NCI-H1417 (cell line): Measurements from ENCODE around the gene CALB2.
A peak's percentile ranks its signal among the peaks of the same experiment; 100 is the strongest.
"Not testable (repeated sequence)": the region's sequence is repeated elsewhere in the genome, so short reads cannot be mapped to it uniquely, and the experiment has no call there.

ENCODE experiments used
- DNase-seq, 3 experiments: peaks; one replicate each; lab custom pipeline; 2025; lab: John Stamatoyannopoulos, UW

Gene CALB2, protein sequence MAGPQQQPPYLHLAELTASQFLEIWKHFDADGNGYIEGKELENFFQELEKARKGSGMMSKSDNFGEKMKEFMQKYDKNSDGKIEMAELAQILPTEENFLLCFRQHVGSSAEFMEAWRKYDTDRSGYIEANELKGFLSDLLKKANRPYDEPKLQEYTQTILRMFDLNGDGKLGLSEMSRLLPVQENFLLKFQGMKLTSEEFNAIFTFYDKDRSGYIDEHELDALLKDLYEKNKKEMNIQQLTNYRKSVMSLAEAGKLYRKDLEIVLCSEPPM

DNA sequence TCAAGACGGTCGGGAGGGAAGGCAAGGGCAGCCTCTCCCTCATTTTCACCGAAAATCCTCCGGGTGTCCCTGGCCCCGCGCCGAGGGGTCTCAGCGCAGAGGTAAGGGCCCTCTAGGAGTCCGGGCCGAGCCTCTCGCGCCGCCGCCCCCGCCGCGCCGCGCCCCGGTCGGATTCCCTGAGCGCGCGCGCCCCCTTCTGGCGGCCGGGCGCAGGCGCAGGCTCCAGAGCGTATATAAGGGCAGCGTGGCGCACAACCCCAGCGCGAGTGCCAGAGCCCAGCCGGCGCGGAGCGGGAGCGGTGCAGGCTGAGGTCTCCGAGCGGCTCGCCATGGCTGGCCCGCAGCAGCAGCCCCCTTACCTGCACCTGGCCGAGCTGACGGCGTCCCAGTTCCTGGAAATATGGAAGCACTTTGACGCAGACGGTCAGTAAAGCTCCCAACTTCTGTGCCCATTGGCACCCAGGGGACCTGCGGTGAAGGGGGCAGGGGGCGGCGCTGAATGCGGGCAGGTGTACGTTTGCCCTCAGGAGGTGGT is at the start of gene CALB2:
Gene CALB2 (plus strand): TSS at position 260 of the 535 bp plus-strand sequence. CDS start 70 bp downstream, at position 330.
- peak; percentile 59 to 78 (median 67) for DNase-seq

DNA sequence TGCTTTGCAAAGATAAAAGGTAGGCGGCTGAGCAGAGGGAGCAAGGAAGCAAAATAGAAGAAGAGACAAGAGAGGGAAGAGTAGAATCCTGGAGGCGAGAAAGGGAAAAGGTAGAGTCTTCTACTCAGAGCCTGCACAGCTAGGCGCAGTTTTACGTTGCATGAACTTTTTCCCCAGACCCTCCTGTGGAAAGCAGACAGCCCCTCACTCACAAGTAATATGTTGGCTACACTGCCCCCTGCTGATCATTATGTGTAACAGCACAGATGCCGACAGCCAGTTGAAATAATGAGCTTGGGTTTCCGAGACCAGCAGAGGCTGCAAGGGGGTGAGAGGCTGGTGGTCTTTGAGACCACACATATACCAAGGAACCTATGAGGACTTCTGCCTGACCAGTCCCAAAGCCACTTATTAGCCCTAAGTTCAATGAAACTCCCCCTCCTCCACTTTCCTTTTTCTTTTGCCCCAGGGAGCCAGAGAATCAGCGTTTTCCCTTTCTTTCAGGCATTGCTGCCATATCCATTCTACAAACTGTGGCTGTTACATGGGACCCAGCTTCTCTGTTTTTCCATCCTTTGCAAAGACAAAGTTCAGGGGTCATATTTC is 46.9 kb upstream of the CALB2 start:
- DNase-seq: peak; percentile 6 to 65 (median 34)

DNA sequence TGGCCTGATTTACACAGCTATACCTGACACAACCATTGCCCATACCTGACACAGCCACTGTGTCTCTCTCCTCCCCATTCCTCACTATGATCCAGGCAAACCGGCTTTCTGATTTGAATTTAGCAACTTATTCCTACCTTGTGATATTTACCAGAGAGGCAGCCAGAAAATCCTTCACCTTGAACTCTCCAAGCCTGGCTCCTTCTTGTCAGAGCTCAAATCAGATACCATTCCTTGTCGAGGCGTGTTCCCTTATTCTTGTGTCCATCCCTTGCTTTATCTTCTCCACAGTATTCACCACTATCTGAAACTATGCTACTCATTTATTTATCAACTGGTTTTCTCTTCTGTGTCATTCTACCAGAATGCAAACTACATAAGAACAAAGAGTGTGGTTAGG is 44.9 kb upstream of the CALB2 start:
- DNase-seq: not testable (repeated sequence)

DNA sequence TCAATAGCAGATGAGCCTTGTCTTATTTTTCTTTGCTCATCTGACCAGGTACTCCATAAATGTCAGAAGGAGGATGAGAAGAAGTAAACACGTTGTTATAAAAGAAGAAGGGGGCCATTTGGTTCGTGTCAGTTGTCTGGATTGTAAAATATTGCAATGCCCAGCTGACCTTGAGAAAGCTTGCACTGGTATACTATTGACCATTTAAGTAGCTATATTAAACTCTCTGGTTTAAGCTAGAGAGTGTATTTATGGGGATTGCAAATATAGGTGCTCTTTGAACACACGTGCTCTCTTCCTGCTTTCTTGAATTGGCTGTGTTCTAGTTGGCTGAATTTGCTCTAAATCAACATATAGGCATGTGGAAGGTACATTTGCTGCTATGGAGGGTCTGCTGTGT is 43.3 kb upstream of the CALB2 start:
- DNase-seq: no peak

DNA sequence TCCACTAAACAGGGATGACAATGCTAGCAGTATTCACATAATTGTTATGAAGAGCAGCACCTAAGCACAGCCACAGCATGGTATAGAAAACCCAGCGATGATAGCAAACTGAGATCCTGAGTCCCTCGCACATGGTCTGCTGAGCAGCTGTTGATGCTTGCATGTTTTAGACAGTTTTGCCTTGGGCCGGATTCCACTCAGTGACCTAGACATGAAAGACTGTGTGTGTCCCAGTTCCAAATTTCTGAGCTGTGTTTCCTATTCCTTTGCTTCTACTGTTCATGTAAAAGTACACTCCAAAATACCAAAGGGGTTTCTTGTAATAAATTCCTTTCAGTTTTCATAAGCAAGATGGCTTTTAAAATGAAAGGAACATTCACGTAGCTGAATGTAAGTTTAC is 38.5 kb upstream of the CALB2 start:
- no peak for DNase-seq

DNA sequence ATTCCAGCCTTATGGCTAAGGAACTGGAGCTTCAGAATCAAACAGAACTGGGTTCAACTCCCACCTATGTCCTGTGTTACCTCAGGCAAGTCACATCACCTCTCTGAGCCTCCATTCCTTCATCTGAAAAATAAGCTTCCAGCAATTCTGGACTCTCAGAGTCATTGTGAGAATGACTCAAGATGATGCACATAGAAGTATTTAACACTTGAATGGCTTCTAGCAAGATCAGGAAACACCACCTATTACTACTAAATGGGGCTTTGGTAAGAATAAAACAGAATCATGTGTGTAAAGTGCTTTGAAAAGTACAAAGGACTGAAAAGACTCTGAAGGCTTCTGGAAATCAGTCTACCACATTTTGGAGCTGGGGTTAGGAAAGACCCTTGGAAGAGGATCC is 30.8 kb upstream of the CALB2 start:
- no peak for DNase-seq

GRCh38 chr16:71328151-71328550 is 30.4 kb upstream of the CALB2 start:
- no peak for DNase-seq

DNA sequence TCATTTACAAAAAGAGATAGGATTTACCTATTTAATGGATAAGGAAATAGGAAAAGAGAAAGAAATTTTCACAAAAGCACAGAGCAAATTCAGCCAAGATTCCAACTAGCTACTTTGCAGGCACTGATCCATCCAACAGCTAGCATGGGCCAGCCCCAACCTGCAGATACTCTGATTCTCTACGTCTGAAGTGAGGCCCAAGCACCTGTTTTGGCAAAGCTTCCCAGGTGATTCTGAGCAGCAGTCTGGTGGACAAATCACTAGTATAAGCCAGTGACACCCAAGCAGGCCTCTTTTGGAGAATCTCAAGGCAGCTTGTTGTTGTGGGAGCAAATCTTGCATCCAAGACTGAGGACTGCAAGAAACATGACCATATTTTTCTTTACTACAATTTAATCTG is 20.9 kb upstream of the CALB2 start:
- DNase-seq: no peak

- no peak for DNase-seq
These were observed 20.3 kb upstream of the CALB2 start for GRCh38 chr16:71338193-71338592.

DNA sequence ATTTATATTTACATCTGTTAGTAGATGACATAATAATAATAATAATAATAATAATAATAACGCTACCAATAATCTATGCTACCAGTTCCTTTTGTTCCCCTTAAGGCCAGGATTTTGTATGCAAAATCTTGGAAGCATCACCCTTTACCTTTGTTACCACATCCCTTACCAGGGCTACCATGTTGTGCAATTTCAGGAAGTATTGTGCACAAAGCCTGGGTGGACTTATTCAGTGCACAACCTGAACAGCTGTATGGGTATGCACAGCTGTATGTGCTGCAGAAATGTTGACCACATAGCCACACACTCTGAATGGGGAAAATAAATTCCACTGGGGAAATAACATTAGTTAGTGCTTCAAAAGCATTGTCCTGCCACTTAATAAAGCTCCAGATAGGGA is 19.9 kb upstream of the CALB2 start:
- DNase-seq: no peak

DNA sequence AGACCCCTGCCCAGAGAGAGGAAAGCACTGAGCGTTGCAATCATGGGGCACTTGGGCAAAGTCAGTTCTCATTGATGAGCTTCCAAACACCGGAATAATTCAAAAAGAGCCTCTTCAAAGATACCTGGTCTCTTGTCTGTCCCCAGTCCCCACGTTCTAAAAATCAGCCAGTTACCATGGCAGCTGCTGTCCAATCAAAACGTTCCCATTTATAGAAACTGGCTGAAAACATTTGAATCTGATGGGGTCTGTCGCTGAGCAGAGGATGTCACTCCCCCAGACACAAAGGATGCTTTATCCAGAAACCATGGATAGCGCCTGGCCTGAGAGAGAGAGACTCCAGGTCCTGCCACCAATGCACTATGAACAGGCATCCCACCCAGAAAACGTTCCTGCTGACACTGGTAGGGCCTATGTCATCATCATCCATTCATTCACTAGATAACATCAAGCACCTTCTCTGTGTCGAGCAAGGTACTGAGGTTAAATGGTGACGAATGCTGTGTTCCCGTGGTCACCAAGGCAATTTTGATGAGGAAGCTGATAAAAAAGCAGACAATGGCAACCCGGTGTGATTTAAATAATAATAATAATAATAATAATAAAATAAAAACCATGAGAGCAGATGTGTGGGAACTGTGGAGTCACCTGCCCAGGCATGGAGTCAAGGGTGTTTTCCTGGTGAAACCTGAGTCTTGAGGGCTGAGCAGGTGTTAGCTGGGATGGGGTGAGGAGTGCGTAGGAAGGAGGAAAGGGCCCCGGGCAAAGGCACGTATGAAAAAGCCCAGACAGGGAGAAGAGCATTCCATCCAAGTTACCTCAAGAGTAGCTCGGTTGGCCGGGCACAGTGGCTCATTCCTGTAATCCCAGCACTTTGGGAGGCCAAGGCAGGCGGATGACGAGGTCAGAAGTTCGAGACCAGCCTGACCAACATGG is 19.0 kb upstream of the CALB2 start:
- peak in 1 of 3 experiments; percentile 38 for DNase-seq

GRCh38 chr16:71340406-71340805 is 18.1 kb upstream of the CALB2 start:
- no peak for DNase-seq

DNA sequence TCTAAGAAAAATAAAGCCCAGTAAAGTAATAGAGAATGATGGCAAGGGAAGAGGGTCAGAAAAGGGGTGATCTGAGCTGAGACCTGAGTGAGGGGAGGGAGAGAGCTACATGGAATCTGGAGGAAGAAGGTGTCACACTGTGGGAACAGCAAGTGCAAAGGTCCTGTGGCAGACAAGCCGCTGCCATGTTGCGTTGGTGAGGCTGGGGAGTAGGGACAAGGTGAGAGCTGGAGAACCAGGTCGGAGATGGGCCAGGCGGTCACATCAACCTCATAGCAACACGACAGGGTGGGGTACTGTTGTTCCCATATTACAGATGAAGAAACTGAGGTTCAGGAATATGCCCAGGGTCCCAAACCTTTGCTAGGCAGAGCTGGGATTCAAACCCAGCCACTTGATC is 16.6 kb upstream of the CALB2 start:
- no peak for DNase-seq

DNA sequence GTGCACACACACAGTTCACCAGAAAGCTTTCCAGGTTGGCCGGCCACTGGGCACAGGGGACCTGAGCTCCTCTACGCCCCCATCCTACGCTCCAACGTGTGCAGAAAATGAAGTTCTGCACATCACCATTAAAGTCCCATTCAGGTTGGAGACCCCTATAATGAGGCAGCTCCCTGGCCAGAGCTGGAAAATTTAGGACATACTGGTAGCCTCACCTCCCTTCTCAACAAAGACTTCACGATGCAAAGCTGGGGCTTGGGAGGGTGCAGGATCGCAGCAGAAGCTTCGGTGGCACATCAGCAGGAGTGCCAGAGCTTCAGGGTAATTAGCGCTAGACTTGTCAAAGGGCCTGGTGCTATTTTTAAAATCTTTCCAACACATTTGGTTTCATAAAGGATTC is 15.4 kb upstream of the CALB2 start:
- DNase-seq: no peak

DNA sequence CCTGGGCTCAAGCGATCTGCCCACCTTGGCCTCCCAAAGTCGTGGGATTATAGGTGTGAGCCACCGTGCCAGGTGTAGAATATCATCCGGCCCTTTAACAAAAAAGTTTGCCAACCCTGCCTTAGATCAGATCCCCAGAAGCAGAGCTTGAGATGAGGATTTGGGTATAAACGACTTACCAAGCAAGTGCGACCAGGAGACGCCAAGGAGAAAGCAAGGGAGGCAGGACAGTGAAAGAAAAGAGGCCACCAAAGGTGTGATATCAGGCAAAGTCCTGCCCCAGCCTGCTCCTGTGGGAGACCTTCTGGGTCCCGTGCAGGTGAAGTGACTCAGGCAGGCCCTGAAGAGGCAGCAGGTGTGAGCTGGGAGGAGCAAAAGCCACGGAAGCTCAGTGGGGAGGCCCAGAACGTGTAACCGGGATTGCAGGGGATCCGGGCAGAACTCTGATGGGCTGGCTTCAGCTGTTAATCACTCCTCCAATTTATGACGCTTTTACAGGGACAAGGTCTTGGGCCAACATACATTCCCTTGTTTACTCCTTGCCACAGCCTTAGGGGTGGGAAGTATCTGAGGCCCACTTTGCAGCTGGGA is 14.1 kb upstream of the CALB2 start:
- peak; percentile 27 to 55 (median 55) for DNase-seq

DNA sequence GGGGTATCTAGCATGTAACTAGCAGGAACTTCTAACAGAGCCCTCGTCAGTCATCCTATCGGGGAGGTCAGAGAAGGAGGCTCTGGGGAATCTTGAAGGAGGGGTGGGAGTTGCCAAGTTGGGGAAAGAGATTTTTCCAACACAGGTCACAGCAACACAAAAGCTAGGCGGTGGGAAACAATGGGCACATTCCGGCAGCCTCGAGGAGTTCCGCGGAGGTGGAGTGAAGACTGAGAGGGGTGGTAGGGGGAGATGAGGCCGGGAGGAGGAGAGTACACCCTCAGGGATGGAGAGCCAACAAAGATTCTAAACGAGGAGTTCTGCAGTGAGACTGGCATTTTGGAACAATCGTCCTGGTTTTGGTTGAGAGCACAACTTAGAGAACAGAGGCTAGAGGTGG is 13.5 kb upstream of the CALB2 start:
- no peak for DNase-seq

DNA sequence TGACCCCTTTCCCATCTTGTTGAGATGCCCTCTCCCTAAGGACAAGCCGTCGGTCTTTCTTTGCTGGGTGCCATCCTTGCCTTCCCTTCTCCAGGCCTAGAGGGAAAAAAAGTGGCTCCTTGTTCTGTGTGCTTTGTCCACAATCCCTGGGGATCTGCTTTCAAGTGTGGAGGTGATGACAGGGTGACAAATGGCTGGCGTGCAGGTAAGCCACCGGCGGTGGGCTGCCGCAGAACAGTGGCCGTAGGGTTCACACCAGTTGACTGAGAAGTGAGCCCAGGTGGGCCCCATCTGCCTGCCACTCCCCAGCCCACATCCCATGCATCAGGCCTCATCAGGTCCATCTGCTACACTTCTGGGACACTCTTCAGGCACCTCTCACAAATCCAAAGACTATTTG is 11.4 kb upstream of the CALB2 start:
- peak; percentile 60 to 87 (median 60) for DNase-seq

GRCh38 chr16:71348262-71349085 is 10.0 kb upstream of the CALB2 start:
- DNase-seq: no peak

DNA sequence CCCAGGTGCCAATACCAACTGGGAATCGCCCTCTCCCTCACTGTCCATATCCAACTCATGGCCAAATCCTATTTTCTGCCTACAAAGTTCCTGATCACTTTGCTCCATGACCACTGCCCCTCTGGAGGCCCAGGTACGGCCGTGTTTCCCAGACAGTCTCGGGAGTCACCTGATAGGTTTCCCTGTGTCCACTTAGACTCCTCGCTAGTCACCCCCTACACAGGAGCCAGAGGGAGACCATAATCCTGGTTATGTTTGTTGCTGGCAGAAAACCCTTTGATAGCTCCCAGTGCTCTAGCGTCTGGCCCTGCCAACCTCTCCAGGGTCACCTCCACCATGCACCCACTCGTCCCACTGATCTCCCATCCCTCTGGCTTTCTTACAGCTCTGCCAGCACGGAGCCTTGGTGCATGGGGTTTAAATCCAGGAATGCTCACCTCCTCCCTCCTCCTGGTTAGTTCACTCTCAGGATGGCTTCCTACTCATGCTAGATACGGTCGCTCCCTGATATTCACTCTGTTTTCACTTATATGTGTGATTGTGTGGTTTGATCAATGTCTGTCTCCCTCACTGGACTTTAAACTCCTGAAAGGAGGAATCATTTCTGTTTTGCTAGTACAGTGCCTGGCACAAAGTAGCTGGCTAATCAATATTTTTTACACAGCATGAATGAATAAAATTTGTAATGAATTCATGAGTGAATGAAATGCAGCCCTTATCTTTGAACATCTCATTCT is 7.5 kb upstream of the CALB2 start:
- no peak for DNase-seq

- no peak for DNase-seq
These were observed 7.0 kb upstream of the CALB2 start for GRCh38 chr16:71351558-71351901.

DNA sequence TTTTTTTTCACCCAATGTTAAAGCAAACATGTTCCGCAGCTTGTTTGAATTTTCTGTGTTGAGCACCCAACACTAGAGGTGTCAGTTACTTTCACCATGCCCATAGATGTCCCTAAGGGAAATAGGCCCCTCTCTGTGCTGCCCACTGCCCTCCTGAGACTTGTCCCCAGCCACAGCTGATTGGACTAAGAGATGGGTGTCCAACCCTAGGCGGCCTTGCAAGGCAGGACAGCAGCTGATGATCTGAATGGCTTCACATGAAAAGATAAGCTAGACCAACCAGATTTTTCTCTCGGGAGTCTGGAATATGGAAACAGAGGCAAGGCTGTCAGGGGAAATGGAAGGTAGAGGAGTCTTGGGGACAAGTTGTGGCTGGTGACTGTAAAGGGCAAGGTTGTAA is 6.1 kb upstream of the CALB2 start:
- no peak for DNase-seq
